ENCODE data around the gene SLC25A29. TPM values are rescaled to one million over a fixed set of nuclear protein-coding genes. Genes with fewer than 3 reads are reported as not detected.
A peak's percentile ranks its signal among the peaks of the same experiment; 100 is the strongest.

SLC25A29 gene
- total and polyA plus RNA-seq, 8 donors, result 9.0 to 174 (median 28.2) TPM

DNA sequence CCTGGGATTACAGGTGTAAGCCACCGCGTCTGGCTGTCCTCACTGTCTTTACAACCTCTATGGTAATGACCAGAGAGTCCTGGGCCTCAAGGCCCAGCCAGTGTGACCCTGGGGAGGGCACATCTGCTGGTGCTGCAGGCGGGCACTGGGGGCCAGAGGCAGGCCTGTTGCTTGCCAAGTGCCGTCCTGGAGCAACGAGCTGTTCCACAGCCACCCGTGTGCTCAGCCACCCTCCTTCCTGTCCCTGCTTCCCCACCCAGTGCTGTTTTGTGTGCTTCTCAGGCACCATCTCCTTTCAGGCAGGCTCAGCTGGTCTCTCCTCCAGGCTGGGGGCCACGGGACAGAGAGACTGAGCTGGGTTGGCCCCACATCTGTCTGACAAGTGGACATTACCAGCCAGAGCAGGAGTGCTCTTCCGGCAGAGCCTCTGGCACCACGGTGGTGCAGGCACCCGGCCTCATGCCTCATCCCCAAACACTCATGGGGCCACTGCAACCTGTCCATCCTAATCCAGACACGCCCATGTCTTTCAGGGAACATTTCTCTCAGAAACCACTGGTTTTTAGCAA is 25.9 kb upstream of the SLC25A29 start:
- H3K27ac ChIP-seq, result no peak overlapping the region
- H3K4me3 ChIP-seq, result no peak overlapping the region
- H3K36me3 ChIP-seq, result peaks cover 14 to 48% (median 45%) of the 10 kb centered on the region in 4 donors
- H3K9me3 ChIP-seq, result no peaks in the 10 kb centered on the region
- no peaks in the 10 kb centered on the region for H3K4me1 ChIP-seq
- H3K27me3 ChIP-seq, result no peaks in the 10 kb centered on the region
- intact Hi-C loops (cut with DNase I; ENCODE audit: low total_unique reads), result no loop called here
- 67 to 86% (median 77%) methylated on average over 8 to 11 of the region's 11 CpGs for WGBS, 5 donors
- TF ChIP-seq POLR2A (IDR thresholded peaks at IDR 0.05) (no peak), POLR2AphosphoS5 (IDR thresholded peaks at IDR 0.05) (no peak), EP300 (IDR thresholded peaks at IDR 0.05) (no peak)
- TF ChIP-seq, protein P1, sequence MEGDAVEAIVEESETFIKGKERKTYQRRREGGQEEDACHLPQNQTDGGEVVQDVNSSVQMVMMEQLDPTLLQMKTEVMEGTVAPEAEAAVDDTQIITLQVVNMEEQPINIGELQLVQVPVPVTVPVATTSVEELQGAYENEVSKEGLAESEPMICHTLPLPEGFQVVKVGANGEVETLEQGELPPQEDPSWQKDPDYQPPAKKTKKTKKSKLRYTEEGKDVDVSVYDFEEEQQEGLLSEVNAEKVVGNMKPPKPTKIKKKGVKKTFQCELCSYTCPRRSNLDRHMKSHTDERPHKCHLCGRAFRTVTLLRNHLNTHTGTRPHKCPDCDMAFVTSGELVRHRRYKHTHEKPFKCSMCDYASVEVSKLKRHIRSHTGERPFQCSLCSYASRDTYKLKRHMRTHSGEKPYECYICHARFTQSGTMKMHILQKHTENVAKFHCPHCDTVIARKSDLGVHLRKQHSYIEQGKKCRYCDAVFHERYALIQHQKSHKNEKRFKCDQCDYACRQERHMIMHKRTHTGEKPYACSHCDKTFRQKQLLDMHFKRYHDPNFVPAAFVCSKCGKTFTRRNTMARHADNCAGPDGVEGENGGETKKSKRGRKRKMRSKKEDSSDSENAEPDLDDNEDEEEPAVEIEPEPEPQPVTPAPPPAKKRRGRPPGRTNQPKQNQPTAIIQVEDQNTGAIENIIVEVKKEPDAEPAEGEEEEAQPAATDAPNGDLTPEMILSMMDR (IDR thresholded peaks at IDR 0.05), result no peak
- peak in 1 of 2 donors; percentile 1 for DNase-seq

DNA sequence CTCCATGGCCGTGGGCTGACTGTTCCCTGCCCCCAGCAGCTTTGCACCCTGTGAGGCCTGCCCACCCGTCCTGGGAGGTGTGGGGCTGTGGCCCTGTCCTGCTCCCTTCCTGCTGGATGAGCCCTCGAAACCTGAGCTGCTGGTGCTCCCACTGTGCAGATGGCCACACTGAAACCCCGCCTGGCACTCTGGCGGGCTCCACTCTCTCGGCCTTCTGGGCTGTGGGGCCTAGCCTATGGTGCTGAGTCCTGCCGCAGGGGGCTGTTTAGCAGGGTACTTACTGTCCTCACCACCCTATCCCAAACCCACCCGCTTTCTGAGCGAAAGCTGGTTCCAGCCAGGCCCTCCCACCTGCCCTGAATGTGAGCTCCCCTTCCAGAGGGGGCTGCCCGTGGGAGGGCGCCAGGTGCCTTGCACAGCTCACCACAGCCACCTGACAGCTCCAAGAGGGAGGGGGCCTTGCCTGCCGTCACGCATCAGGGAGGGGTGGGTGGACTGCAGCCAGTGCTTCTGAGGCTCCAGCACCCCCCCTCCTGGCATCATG is 24.2 kb upstream of the SLC25A29 start:
- H3K27me3 ChIP-seq, result no peaks in the 10 kb centered on the region
- no peak overlapping the region for H3K4me3 ChIP-seq
- TF ChIP-seq POLR2AphosphoS5 (IDR thresholded peaks at IDR 0.05), result no peak
- no peak for DNase-seq
- no peak overlapping the region for H3K27ac ChIP-seq
- H3K36me3 ChIP-seq, result peaks cover 7 to 31% (median 28%) of the 10 kb centered on the region in 4 donors
- intact Hi-C loops (cut with DNase I; ENCODE audit: low total_unique reads), result no loop called here
- H3K4me1 ChIP-seq, result peaks cover 0 to 5% (median 1%) of the 10 kb centered on the region in 4 donors
- WGBS, 5 donors, result 67 to 83% (median 78%) methylated on average over 9 to 13 of the region's 13 CpGs
- H3K9me3 ChIP-seq, result no peaks in the 10 kb centered on the region

DNA sequence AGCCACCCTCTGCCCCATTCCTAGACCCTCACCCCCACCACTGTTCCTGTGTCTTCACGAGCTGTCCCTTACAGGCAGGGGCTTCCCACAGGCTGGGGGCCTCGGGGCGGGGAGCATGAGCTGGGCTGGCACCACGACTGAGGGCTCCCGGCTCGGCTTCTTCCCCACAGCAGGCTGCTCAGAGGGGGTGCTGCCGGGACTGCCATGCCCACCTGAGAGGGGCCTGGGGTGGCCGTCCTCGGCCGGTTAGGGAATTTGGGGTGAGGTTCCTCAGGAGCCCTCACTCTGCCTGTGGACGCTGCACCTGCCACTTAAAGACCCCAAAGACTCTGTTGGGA is 23.7 kb upstream of the SLC25A29 start:
- H3K9me3 ChIP-seq, result no peaks in the 10 kb centered on the region
- H3K4me1 ChIP-seq, result peaks cover 0 to 8% (median 3%) of the 10 kb centered on the region in 4 donors
- intact Hi-C loops (cut with DNase I; ENCODE audit: low total_unique reads), result no loop called here
- 80 to 93% (median 90%) methylated on average over 1 to 11 of the region's 11 CpGs for WGBS, 5 donors
- peaks cover 5 to 26% (median 23%) of the 10 kb centered on the region in 4 donors for H3K36me3 ChIP-seq
- H3K27me3 ChIP-seq, result no peaks in the 10 kb centered on the region
- no peak for TF ChIP-seq POLR2A (IDR thresholded peaks at IDR 0.05)
- no peak for TF ChIP-seq EP300 (IDR thresholded peaks at IDR 0.05)
- TF ChIP-seq, protein P1 (IDR thresholded peaks at IDR 0.05), result no peak
- no peak for TF ChIP-seq POLR2AphosphoS5 (IDR thresholded peaks at IDR 0.05)
- no peak for DNase-seq
- H3K4me3 ChIP-seq, result no peak overlapping the region
- no peak overlapping the region for H3K27ac ChIP-seq

DNA sequence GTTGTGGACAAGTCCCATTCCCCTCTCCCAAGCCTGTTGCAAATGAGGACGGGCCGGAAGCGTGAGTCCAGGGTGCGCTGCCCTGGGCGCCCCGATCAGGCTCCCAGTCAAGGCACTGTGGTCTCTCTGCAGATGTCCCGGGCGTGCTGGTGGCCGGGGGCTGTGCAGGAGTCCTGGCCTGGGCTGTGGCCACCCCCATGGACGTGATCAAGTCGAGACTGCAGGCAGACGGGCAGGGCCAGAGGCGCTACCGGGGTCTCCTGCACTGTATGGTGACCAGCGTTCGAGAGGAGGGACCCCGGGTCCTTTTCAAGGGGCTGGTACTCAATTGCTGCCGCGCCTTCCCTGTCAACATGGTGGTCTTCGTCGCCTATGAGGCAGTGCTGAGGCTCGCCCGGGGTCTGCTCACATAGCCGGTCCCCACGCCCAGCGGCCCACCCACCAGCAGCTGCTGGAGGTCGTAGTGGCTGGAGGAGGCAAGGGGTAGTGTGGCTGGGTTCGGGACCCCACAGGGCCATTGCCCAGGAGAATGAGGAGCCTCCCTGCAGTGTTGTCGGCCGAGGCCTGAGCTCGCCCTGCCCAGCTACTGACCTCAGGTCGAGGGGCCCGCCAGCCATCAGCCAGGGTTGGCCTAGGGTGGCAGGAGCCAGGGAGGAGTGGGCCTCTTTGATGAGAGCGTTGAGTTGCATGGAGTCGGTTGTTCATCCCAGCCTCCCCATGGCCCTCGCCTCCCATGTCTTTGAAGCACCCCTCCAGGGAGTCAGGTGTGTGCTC is 23.2 kb upstream of the SLC25A29 start:
- Histone ChIP-seq H3K4me3 (no peak overlapping the region), H3K27ac (no peak overlapping the region), H3K27me3 (no peaks in the 10 kb centered on the region), H3K36me3 (peaks cover 0 to 21% (median 18%) of the 10 kb centered on the region in 4 donors), H3K4me1 (peaks cover 0 to 9% (median 3%) of the 10 kb centered on the region in 4 donors), H3K9me3 (no peaks in the 10 kb centered on the region)
- 83 to 94% (median 91%) methylated on average over 18 to 36 of the region's 36 CpGs for WGBS, 5 donors
- no peak for DNase-seq
- TF ChIP-seq EP300 (IDR thresholded peaks at IDR 0.05) (no peak), POLR2AphosphoS5 (IDR thresholded peaks at IDR 0.05) (no peak), POLR2A (IDR thresholded peaks at IDR 0.05) (no peak)
- TF ChIP-seq, protein P1 (IDR thresholded peaks at IDR 0.05), result no peak
- intact Hi-C loops (cut with DNase I; ENCODE audit: low total_unique reads), result no loop called here

Measured in stomach (tissue), 9 donors.